RWPE2 (cell line): Measurements from ENCODE around the gene MOB3A.
A peak's percentile ranks its signal among the peaks of the same experiment; 100 is the strongest.

Experiments
- ATAC-seq: fragments of 200-7000 bp; cut with Tn5 transposase; 3 replicates; pipeline ENCODE4 v1.9.1; 2021; ENCODE audit warnings: low read depth
- DNase-seq: peaks from one replicate; pipeline ENCODE4 v3.0.0-alpha.2; 2020; ENCODE audit warnings: low spot score
- H3K27ac ChIP-seq: fragments of 450-650 bp; 2 replicates; pipeline ENCODE4 v1.5.1; 2017; ENCODE audit warnings: mild to moderate bottlenecking; ENCODE audit not compliant: poor library complexity, severe bottlenecking
- H3K27me3 ChIP-seq: fragments of 250-450 bp; sonication (Bioruptor Pico); 2 replicates; pipeline ENCODE4 v1.5.1; 2021; ENCODE audit warnings: mild to moderate bottlenecking, moderate library complexity; ENCODE audit not compliant: insufficient read depth, poor library complexity, severe bottlenecking
- H3K36me3 ChIP-seq: fragments of 250-450 bp; sonication (Bioruptor Pico); 2 replicates; pipeline ENCODE4 v1.5.1; 2020; ENCODE audit warnings: low read depth, mild to moderate bottlenecking, moderate library complexity
- H3K4me1 ChIP-seq: fragments of 250-450 bp; sonication (Bioruptor Pico); 2 replicates; pipeline ENCODE4 v1.5.1; 2021; ENCODE audit warnings: mild to moderate bottlenecking, moderate library complexity; ENCODE audit not compliant: insufficient read depth, poor library complexity, severe bottlenecking
- H3K4me3 ChIP-seq: fragments of 250-450 bp; sonication (Bioruptor Pico); 2 replicates; pipeline ENCODE4 v1.5.1; 2021; ENCODE audit warnings: mild to moderate bottlenecking, moderate library complexity; ENCODE audit not compliant: severe bottlenecking
- H3K9me3 ChIP-seq: fragments of 250-450 bp; sonication (Bioruptor Pico); 2 replicates; pipeline ENCODE4 v1.5.1; 2021; ENCODE audit warnings: mild to moderate bottlenecking, moderate library complexity; ENCODE audit not compliant: severe bottlenecking
- CTCF ChIP-seq: fragments of 450-650 bp; IDR thresholded peaks from one replicate; pipeline ENCODE4 v1.5.1; 2017; ENCODE audit warnings: mild to moderate bottlenecking, moderate library complexity; ENCODE audit not compliant: poor library complexity, severe bottlenecking

Gene MOB3A

DNA sequence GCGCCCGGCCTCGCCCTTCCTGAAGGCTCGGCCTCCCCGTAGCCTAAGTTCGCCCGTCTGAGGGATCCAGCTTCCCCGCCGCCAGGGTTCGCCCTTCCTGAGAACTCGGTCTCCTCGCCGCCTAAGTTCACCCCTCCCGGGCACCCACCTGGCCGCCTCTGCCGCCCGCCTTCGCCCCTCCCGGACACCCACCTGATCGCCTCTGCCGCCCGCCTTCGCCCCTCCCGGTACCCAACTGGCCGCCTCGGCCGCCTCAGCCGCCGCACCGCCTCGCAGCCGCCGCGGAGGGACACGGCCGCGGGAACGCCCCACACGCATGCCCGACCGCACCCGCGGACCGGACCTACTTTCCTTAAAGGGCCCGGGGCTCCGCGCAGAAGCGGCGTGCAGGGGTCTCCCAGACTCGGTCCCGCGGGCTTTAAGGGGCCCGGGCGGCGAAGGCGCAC, at the start of gene MOB3A:
TSS of gene MOB3A (minus strand) at position 293 of the 446 bp plus-strand sequence. CDS start 17,766 bp downstream, outside the sequence.
- Histone ChIP-seq H3K4me1 (peaks cover 22% of the 10 kb centered on the region), H3K9me3 (no peaks in the 10 kb centered on the region), H3K36me3 (peaks cover 41% of the 10 kb centered on the region), H3K27me3 (no peaks in the 10 kb centered on the region), H3K4me3 (peak within 1 kb of the TSS; percentile 51), H3K27ac (peak within 1 kb of the TSS; percentile 99)
- DNase-seq: peak; percentile 90
- TF ChIP-seq CTCF: peak; percentile 22
- ATAC-seq: peak; percentile 22

DNA sequence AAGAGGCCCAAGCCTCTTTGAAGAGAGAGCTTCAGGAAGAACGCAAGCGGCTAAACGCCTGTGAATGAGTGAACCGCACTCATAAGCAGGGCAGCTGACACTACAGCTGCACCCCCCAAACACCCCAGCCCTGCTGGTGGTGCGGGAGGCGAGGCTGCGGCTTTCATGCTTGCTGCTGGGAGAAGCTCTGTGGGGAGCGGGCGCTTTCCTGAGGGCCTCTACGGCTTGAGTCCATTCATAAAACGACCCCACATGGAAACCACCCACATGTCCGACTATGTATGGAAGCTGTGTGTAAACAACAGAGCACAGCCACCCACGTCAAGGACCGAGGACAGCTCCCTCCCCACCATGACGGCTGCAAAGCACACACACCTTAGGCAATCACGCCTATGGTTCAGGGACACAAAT, 49.7 kb upstream of the MOB3A start:
- DNase-seq: no peak
- no peak overlapping the region for H3K4me3 ChIP-seq
- no peak for TF ChIP-seq CTCF
- peaks cover 24% of the 10 kb centered on the region for H3K36me3 ChIP-seq
- H3K27me3 ChIP-seq: no peaks in the 10 kb centered on the region
- no peak for ATAC-seq
- H3K27ac ChIP-seq: no peak overlapping the region
- H3K9me3 ChIP-seq: no peaks in the 10 kb centered on the region
- peaks cover 6% of the 10 kb centered on the region for H3K4me1 ChIP-seq

- DNase-seq (no peak), ATAC-seq (no peak)
- Histone ChIP-seq H3K27me3 (no peaks in the 10 kb centered on the region), H3K9me3 (no peaks in the 10 kb centered on the region), H3K4me3 (no peak overlapping the region), H3K4me1 (no peaks in the 10 kb centered on the region), H3K27ac (no peak overlapping the region), H3K36me3 (peaks cover 30% of the 10 kb centered on the region)
- no peak for TF ChIP-seq CTCF
These were observed 48.1 kb upstream of the MOB3A start for GRCh38 chr19:2144190-2144589.

DNA sequence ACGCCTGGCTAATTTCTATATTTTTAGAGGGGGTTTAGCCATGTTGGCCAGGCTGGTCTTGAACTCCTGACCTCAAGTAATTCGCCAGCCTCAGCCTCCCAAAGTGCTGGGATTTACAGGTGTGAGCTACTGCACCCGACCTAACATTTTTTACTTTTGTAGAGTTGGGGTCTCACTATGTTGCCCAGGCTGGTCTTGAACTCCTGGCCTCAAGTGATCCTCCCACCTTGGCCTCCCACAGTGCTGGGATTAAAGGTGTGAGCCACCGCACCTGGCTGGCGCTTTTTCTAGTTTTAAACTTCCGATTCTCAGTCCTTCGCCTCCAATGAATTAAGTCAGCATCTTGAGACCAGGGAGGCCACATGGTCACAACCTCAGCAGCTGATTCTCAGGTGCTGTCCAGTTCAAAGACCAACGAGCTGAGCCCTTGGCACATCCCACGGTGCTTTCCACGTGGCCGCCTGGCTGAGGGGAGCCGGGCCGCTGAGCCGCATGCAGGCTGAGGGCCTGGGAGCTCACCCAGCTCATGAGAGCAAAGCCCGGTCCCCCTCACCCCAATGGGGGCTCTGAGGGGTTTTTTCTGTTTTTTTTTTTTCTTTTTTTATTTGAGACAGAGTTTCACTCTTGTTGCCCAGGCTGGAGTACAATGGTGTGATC, 46.2 kb upstream of the MOB3A start:
- H3K36me3 ChIP-seq: peaks cover 33% of the 10 kb centered on the region
- no peak for TF ChIP-seq CTCF
- H3K27ac ChIP-seq: no peak overlapping the region
- H3K4me1 ChIP-seq: no peaks in the 10 kb centered on the region
- ATAC-seq (no peak), DNase-seq (no peak)
- H3K27me3 ChIP-seq: no peaks in the 10 kb centered on the region
- no peak overlapping the region for H3K4me3 ChIP-seq
- no peaks in the 10 kb centered on the region for H3K9me3 ChIP-seq

DNA sequence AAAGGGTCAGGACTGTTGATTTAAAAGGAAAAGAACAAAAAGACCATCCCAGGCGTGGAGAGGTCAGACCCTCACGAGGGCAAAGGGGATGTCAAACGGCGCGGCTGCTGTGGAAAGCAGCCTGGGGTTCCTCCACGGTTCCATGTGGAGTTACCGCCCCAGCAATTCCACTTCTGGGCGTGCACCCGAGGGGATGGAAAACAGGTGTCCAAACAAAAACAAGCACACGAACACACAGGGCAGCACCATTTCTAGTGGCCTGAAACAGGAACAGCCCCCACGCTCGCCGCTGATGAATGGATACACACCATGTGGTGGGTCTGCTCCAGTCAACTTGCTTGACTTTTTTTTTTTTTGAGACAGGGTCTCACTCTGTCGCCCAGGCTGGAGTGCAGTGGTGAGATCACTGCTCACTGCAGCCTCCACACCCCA, 44.0 kb upstream of the MOB3A start:
- no peak for TF ChIP-seq CTCF
- H3K36me3 ChIP-seq: peaks cover 33% of the 10 kb centered on the region
- no peaks in the 10 kb centered on the region for H3K9me3 ChIP-seq
- no peaks in the 10 kb centered on the region for H3K4me1 ChIP-seq
- no peak for DNase-seq
- no peak overlapping the region for H3K4me3 ChIP-seq
- no peaks in the 10 kb centered on the region for H3K27me3 ChIP-seq
- ATAC-seq: no peak
- no peak overlapping the region for H3K27ac ChIP-seq
